Fibroblast of lung (primary cell): ENCODE results near the gene OLFM1. TPM values are rescaled to one million over a fixed set of nuclear protein-coding genes. Genes with fewer than 3 reads are reported as not detected.

ENCODE experiments used
- DNase-seq, 2 donors: peaks; one replicate each; pipeline versions ENCODE4 v3.0.0 to v3.0.0-alpha.2; 2010; ENCODE audit warnings: low read depth in 2 of 2
- H2AFZ ChIP-seq: 2 replicates; pipeline ENCODE4 v1.5.1; 2012; ENCODE audit warnings: low read length, control low read depth, inconsistent platforms
- H3K27ac ChIP-seq: 2 replicates; pipeline ENCODE4 v1.5.1; 2011; ENCODE audit warnings: low read length, control low read depth; ENCODE audit not compliant: insufficient read depth
- H3K27me3 ChIP-seq: 2 replicates; pipeline ENCODE4 v1.5.1; 2011; ENCODE audit warnings: mild to moderate bottlenecking, low read length; ENCODE audit not compliant: control insufficient read depth, insufficient read depth
- H3K36me3 ChIP-seq: 2 replicates; pipeline ENCODE4 v1.5.1; 2011; ENCODE audit warnings: low read length; ENCODE audit not compliant: control insufficient read depth, insufficient read depth
- H3K4me1 ChIP-seq: 2 replicates; pipeline ENCODE4 v1.5.1; 2011; ENCODE audit warnings: low read length; ENCODE audit not compliant: control insufficient read depth, insufficient read depth; ENCODE audit errors: extremely low read depth
- H3K4me2 ChIP-seq: 2 replicates; pipeline ENCODE4 v1.5.1; 2011; ENCODE audit warnings: low read length, control low read depth; ENCODE audit not compliant: insufficient read depth; ENCODE audit errors: extremely low read depth
- H3K4me3 ChIP-seq, 4 experiments: fragments of 200-600 bp in 1 of 4; sonication (generic) in 1 of 4; replicated peaks in 1 of 4; 2 replicates each; pipeline ENCODE4 v1.5.1; 2011 to 2016; ENCODE audit warnings: low read length in 4 of 4, low read depth in 3 of 4, mild to moderate bottlenecking in 3 of 4, control low read depth in 2 of 4, inconsistent platforms in 1 of 4, mixed read lengths in 1 of 4; ENCODE audit not compliant: insufficient read depth in 1 of 4; ENCODE audit errors: control extremely low read depth in 1 of 4
- H3K79me2 ChIP-seq: 2 replicates; pipeline ENCODE4 v1.5.1; 2012; ENCODE audit warnings: mild to moderate bottlenecking, low read length, inconsistent platforms; ENCODE audit not compliant: control insufficient read depth, insufficient read depth
- H3K9ac ChIP-seq: 2 replicates; pipeline ENCODE4 v1.5.1; 2011; ENCODE audit warnings: mild to moderate bottlenecking, low read length, control low read depth; ENCODE audit not compliant: insufficient read depth
- H3K9me3 ChIP-seq: 2 replicates; pipeline ENCODE4 v1.5.1; 2012; ENCODE audit warnings: low read depth, low read length; ENCODE audit not compliant: control insufficient read depth, insufficient read depth
- H4K20me1 ChIP-seq: 2 replicates; pipeline ENCODE4 v1.5.1; 2011; ENCODE audit warnings: low read length; ENCODE audit not compliant: control insufficient read depth, insufficient read depth; ENCODE audit errors: extremely low read depth
- CTCF ChIP-seq, 2 donors: IDR thresholded peaks in 1 of 2; conservative IDR thresholded peaks in 1 of 2; 1 replicate in 1 of 2; 2 replicates in 1 of 2; pipeline ENCODE4 v1.5.1; 2011 to 2012; ENCODE audit warnings: low read length in 2 of 2, control low read depth in 1 of 2, inconsistent platforms in 1 of 2, low read depth in 1 of 2, mild to moderate bottlenecking in 1 of 2
- EZH2 ChIP-seq: IDR thresholded peaks from 2 replicates; pipeline ENCODE4 v1.5.1; 2012; ENCODE audit warnings: low read length, control low read depth, mild to moderate bottlenecking; ENCODE audit errors: missing control alignments
- polyA plus RNA-seq, 2 donors: library from polyadenylated mRNA; depleted of rRNA in 1 of 2; stranded (reverse) in 1 of 2; unstranded in 1 of 2; fragments of >200 nt; gene quantifications; 2 replicates each; pipeline ENCODE4 v1.2.1, GENCODE V29; 2011 to 2012; ENCODE audit warnings: missing spikeins in 1 of 2
- total RNA-seq: library from RNA; depleted of rRNA; stranded (reverse); fragments of >200 nt; gene quantifications from 2 replicates; pipeline ENCODE4 v1.2.1, GENCODE V29; 2014

Gene OLFM1
- total and polyA plus RNA-seq, 2 donors (not counting 1 experiment from before 2014, with no cell fraction given), result 2.0 to 7.6 TPM

- no peak for DNase-seq
- Histone ChIP-seq H3K4me2 (no peak overlapping the region), H3K9me3 (no peaks in the 10 kb centered on the region), H3K4me1 (no peaks in the 10 kb centered on the region), H3K79me2 (no peaks in the 10 kb centered on the region), H3K36me3 (no peaks in the 10 kb centered on the region), H2AFZ (no peak overlapping the region), H3K9ac (no peak overlapping the region), H3K27ac (no peak overlapping the region), H3K4me3 (peak overlapping the region in 1 of 4 experiments; percentile 34), H4K20me1 (no peaks in the 10 kb centered on the region), H3K27me3 (peaks cover 12% of the 10 kb centered on the region)
- no peak for TF ChIP-seq EZH2
- TF ChIP-seq CTCF (conservative IDR thresholded peaks at IDR 0.05 in 1 of 2, IDR thresholded peaks at IDR 0.05 in 1 of 2; ENCODE audit: low read depth in 1 of 2, low read length in 2 of 2), result no peak
Observed at GRCh38 chr9:135086597-135087488, 625 bp upstream of the OLFM1 start.

DNA sequence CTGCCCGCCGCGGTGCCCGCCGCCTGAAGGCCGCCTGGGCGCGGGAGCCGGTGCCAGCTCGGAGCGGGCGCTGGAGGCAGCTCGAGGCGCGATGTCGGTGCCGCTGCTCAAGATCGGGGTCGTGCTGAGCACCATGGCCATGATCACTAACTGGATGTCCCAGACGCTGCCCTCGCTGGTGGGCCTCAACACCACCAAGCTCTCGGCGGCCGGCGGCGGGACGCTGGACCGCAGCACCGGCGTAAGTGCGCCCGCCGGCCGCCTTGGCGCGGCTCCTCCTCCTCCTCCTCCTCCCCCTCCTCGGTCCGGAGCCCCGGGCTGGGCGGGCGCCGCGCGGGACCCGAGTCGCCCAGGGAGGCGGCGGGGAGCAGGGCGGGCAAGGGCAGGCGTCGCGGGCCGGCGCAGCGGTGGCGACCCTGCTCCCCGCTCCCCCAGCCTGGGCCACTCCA lies 455 bp downstream of the OLFM1 start:
- Histone ChIP-seq H3K4me2 (no peak overlapping the region), H2AFZ (no peak overlapping the region), H3K27me3 (peaks cover 12% of the 10 kb centered on the region), H3K27ac (no peak overlapping the region), H3K4me1 (no peaks in the 10 kb centered on the region), H3K9ac (no peak overlapping the region), H3K36me3 (no peaks in the 10 kb centered on the region), H3K9me3 (no peaks in the 10 kb centered on the region), H3K79me2 (no peaks in the 10 kb centered on the region), H4K20me1 (no peaks in the 10 kb centered on the region), H3K4me3 (peak overlapping the region in 1 of 4 experiments; percentile 37)
- DNase-seq, result no peak
- TF ChIP-seq CTCF (conservative IDR thresholded peaks at IDR 0.05 in 1 of 2, IDR thresholded peaks at IDR 0.05 in 1 of 2; ENCODE audit: low read depth in 1 of 2, low read length in 2 of 2) (no peak), EZH2 (peak; percentile 81)

GRCh38 chr9:135088348-135088978 lies 995 bp downstream of the OLFM1 start:
- no peak for DNase-seq
- Histone ChIP-seq H3K9ac (no peak overlapping the region), H3K36me3 (no peaks in the 10 kb centered on the region), H3K79me2 (no peaks in the 10 kb centered on the region), H3K4me3 (no peak overlapping the region), H3K27me3 (peaks cover 12% of the 10 kb centered on the region), H3K9me3 (no peaks in the 10 kb centered on the region), H4K20me1 (no peaks in the 10 kb centered on the region), H3K27ac (no peak overlapping the region), H3K4me2 (no peak overlapping the region), H3K4me1 (no peaks in the 10 kb centered on the region), H2AFZ (no peak overlapping the region)
- no peak for TF ChIP-seq CTCF (conservative IDR thresholded peaks at IDR 0.05 in 1 of 2, IDR thresholded peaks at IDR 0.05 in 1 of 2; ENCODE audit: low read depth in 1 of 2, low read length in 2 of 2)
- peak; percentile 41 for TF ChIP-seq EZH2
